ENCODE results near the gene ALK.

The ALK gene

DNA sequence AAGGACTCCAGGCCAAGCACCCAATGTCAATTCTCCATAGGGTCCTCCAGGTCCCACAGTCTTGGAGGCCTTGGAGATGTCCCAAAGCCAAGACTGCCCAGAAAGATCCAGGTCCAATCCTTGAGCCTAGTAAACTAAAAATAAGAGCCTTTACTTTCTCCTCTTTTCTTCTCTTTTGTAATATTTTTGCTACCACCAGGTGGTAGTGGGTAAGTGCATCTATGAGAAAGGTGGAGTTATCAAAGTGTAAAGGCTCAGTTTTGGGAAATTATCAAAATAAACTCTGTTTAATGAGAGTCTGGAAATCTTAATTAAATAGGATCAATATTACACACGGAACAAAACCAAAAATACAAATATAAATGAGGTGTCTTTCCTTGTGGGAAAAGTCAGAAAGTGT is 276.4 kb downstream of the ALK start:
- Histone ChIP-seq H3K27me3 (ENCODE audit: control insufficient read depth in 3 of 3, insufficient read depth in 3 of 3, low read depth in 1 of 3, low read length in 3 of 3) (no peaks in the 10 kb centered on the region), H4K91ac (ENCODE audit: low read depth, low read length, poor library complexity) (no peak overlapping the region), H2BK120ac (ENCODE audit: low read depth, low read length) (no peak overlapping the region), H2BK5ac (ENCODE audit: low read length) (no peak overlapping the region), H3K79me1 (ENCODE audit: low read depth, low read length) (no peaks in the 10 kb centered on the region), H2AK5ac (ENCODE audit: low read depth, low read length) (no peak overlapping the region), H2AFZ (ENCODE audit: low read length) (no peak overlapping the region), H3K27ac (replicated peaks; ENCODE audit: low read length) (no peak overlapping the region), H3K4me3 (ENCODE audit: low read length in 2 of 2) (no peak overlapping the region), H3K4me2 (ENCODE audit: insufficient read depth, low read length, poor library complexity, severe bottlenecking) (no peak overlapping the region), H3K18ac (ENCODE audit: low read length) (no peak overlapping the region), H3K23ac (ENCODE audit: low read depth, low read length, poor library complexity) (no peak overlapping the region), H2BK15ac (ENCODE audit: low read length) (no peak overlapping the region), H3K9ac (ENCODE audit: low read depth, low read length, poor library complexity) (no peak overlapping the region), H3K9me3 (replicated peaks in 1 of 2; ENCODE audit: control insufficient read depth in 2 of 2, insufficient read depth in 1 of 2, low read depth in 1 of 2, low read length in 2 of 2) (peaks cover 0 to 14% of the 10 kb centered on the region in 2 donors), H4K8ac (ENCODE audit: low read depth, low read length) (no peak overlapping the region), H3K4me1 (ENCODE audit: control insufficient read depth in 2 of 2, insufficient read depth in 1 of 2, low read depth in 1 of 2, low read length in 2 of 2) (peaks cover 0 to 5% of the 10 kb centered on the region in 2 donors), H3K36me3 (replicated peaks in 1 of 2; ENCODE audit: control insufficient read depth in 2 of 2, insufficient read depth in 2 of 2, low read length in 2 of 2) (no peaks in the 10 kb centered on the region), H3K4ac (ENCODE audit: low read length) (no peak overlapping the region), H3K14ac (ENCODE audit: low read length) (no peak overlapping the region), H2BK12ac (ENCODE audit: low read length) (no peak overlapping the region)
- WGBS, 2 donors (ENCODE audit: extremely low coverage in 2 of 2, insufficient read length in 2 of 2, insufficient replicate concordance in 1 of 2) = no CpG with 5 or more reads among the region's 1 CpG
- DNase-seq (ENCODE audit: low spot score) = no peak

- no peak overlapping the region for H2BK15ac ChIP-seq (ENCODE audit: low read length)
- H4K8ac ChIP-seq (ENCODE audit: low read depth, low read length) = no peak overlapping the region
- H3K9ac ChIP-seq (ENCODE audit: low read depth, low read length, poor library complexity) = no peak overlapping the region
- no peak overlapping the region for H2BK5ac ChIP-seq (ENCODE audit: low read length)
- no peak overlapping the region for H2AFZ ChIP-seq (ENCODE audit: low read length)
- no peak overlapping the region for H3K23ac ChIP-seq (ENCODE audit: low read depth, low read length, poor library complexity)
- no peak overlapping the region for H3K4me3 ChIP-seq (ENCODE audit: low read length in 2 of 2)
- H3K4me2 ChIP-seq (ENCODE audit: insufficient read depth, low read length, poor library complexity, severe bottlenecking) = no peak overlapping the region
- H3K4me1 ChIP-seq (ENCODE audit: control insufficient read depth in 2 of 2, insufficient read depth in 1 of 2, low read depth in 1 of 2, low read length in 2 of 2) = peaks cover 0 to 5% of the 10 kb centered on the region in 2 donors
- no peak overlapping the region for H3K4ac ChIP-seq (ENCODE audit: low read length)
- H2BK120ac ChIP-seq (ENCODE audit: low read depth, low read length) = no peak overlapping the region
- H3K27me3 ChIP-seq (ENCODE audit: control insufficient read depth in 3 of 3, insufficient read depth in 3 of 3, low read depth in 1 of 3, low read length in 3 of 3) = no peaks in the 10 kb centered on the region
- DNase-seq (ENCODE audit: low spot score) = no peak
- H3K18ac ChIP-seq (ENCODE audit: low read length) = no peak overlapping the region
- no peak overlapping the region for H2BK12ac ChIP-seq (ENCODE audit: low read length)
- peaks cover 0 to under 1% of the 10 kb centered on the region in 2 donors for H3K9me3 ChIP-seq (replicated peaks in 1 of 2; ENCODE audit: control insufficient read depth in 2 of 2, insufficient read depth in 1 of 2, low read depth in 1 of 2, low read length in 2 of 2)
- H3K14ac ChIP-seq (ENCODE audit: low read length) = no peak overlapping the region
- no peaks in the 10 kb centered on the region for H3K36me3 ChIP-seq (replicated peaks in 1 of 2; ENCODE audit: control insufficient read depth in 2 of 2, insufficient read depth in 2 of 2, low read length in 2 of 2)
- H2AK5ac ChIP-seq (ENCODE audit: low read depth, low read length) = no peak overlapping the region
- H3K27ac ChIP-seq (replicated peaks; ENCODE audit: low read length) = no peak overlapping the region
- no peak overlapping the region for H4K91ac ChIP-seq (ENCODE audit: low read depth, low read length, poor library complexity)
- H3K79me1 ChIP-seq (ENCODE audit: low read depth, low read length) = no peaks in the 10 kb centered on the region
These were observed 278.2 kb downstream of the ALK start for GRCh38 chr2:29643196-29643595.

GRCh38 chr2:29640360-29640759 is 281.0 kb downstream of the ALK start:
- no CpG with 5 or more reads among the region's 5 CpGs for WGBS, 2 donors (ENCODE audit: extremely low coverage in 2 of 2, insufficient read length in 2 of 2, insufficient replicate concordance in 1 of 2)
- no peak for DNase-seq (ENCODE audit: low spot score)
- Histone ChIP-seq H3K14ac (ENCODE audit: low read length) (no peak overlapping the region), H2BK15ac (ENCODE audit: low read length) (no peak overlapping the region), H3K4me3 (ENCODE audit: low read length in 2 of 2) (no peak overlapping the region), H3K36me3 (replicated peaks in 1 of 2; ENCODE audit: control insufficient read depth in 2 of 2, insufficient read depth in 2 of 2, low read length in 2 of 2) (no peaks in the 10 kb centered on the region), H3K9ac (ENCODE audit: low read depth, low read length, poor library complexity) (no peak overlapping the region), H2AFZ (ENCODE audit: low read length) (no peak overlapping the region), H3K23ac (ENCODE audit: low read depth, low read length, poor library complexity) (no peak overlapping the region), H2BK5ac (ENCODE audit: low read length) (no peak overlapping the region), H2BK120ac (ENCODE audit: low read depth, low read length) (no peak overlapping the region), H3K79me1 (ENCODE audit: low read depth, low read length) (no peaks in the 10 kb centered on the region), H2BK12ac (ENCODE audit: low read length) (no peak overlapping the region), H3K4me1 (ENCODE audit: control insufficient read depth in 2 of 2, insufficient read depth in 1 of 2, low read depth in 1 of 2, low read length in 2 of 2) (peaks cover 0 to 5% of the 10 kb centered on the region in 2 donors), H2AK5ac (ENCODE audit: low read depth, low read length) (no peak overlapping the region), H3K27ac (replicated peaks; ENCODE audit: low read length) (no peak overlapping the region), H3K27me3 (ENCODE audit: control insufficient read depth in 3 of 3, insufficient read depth in 3 of 3, low read depth in 1 of 3, low read length in 3 of 3) (no peaks in the 10 kb centered on the region), H3K4ac (ENCODE audit: low read length) (no peak overlapping the region), H3K18ac (ENCODE audit: low read length) (no peak overlapping the region), H4K91ac (ENCODE audit: low read depth, low read length, poor library complexity) (no peak overlapping the region), H3K4me2 (ENCODE audit: insufficient read depth, low read length, poor library complexity, severe bottlenecking) (no peak overlapping the region), H4K8ac (ENCODE audit: low read depth, low read length) (no peak overlapping the region), H3K9me3 (replicated peaks in 1 of 2; ENCODE audit: control insufficient read depth in 2 of 2, insufficient read depth in 1 of 2, low read depth in 1 of 2, low read length in 2 of 2) (peaks cover 0 to 5% of the 10 kb centered on the region in 2 donors)

- Histone ChIP-seq H3K79me1 (ENCODE audit: low read depth, low read length) (no peaks in the 10 kb centered on the region), H2BK15ac (ENCODE audit: low read length) (no peak overlapping the region), H2AK5ac (ENCODE audit: low read depth, low read length) (no peak overlapping the region), H2BK12ac (ENCODE audit: low read length) (no peak overlapping the region), H3K4me3 (ENCODE audit: low read length in 2 of 2) (no peak overlapping the region), H2BK5ac (ENCODE audit: low read length) (no peak overlapping the region), H3K4me1 (ENCODE audit: control insufficient read depth in 2 of 2, insufficient read depth in 1 of 2, low read depth in 1 of 2, low read length in 2 of 2) (peaks cover 0 to 5% of the 10 kb centered on the region in 2 donors), H4K8ac (ENCODE audit: low read depth, low read length) (no peak overlapping the region), H3K9ac (ENCODE audit: low read depth, low read length, poor library complexity) (no peak overlapping the region), H3K18ac (ENCODE audit: low read length) (no peak overlapping the region), H3K27me3 (ENCODE audit: control insufficient read depth in 3 of 3, insufficient read depth in 3 of 3, low read depth in 1 of 3, low read length in 3 of 3) (no peaks in the 10 kb centered on the region), H3K27ac (replicated peaks; ENCODE audit: low read length) (no peak overlapping the region), H3K9me3 (replicated peaks in 1 of 2; ENCODE audit: control insufficient read depth in 2 of 2, insufficient read depth in 1 of 2, low read depth in 1 of 2, low read length in 2 of 2) (peaks cover 0 to 8% of the 10 kb centered on the region in 2 donors), H3K4ac (ENCODE audit: low read length) (no peak overlapping the region), H4K91ac (ENCODE audit: low read depth, low read length, poor library complexity) (no peak overlapping the region), H3K36me3 (replicated peaks in 1 of 2; ENCODE audit: control insufficient read depth in 2 of 2, insufficient read depth in 2 of 2, low read length in 2 of 2) (no peaks in the 10 kb centered on the region), H2AFZ (ENCODE audit: low read length) (no peak overlapping the region), H3K23ac (ENCODE audit: low read depth, low read length, poor library complexity) (no peak overlapping the region), H3K4me2 (ENCODE audit: insufficient read depth, low read length, poor library complexity, severe bottlenecking) (no peak overlapping the region), H2BK120ac (ENCODE audit: low read depth, low read length) (no peak overlapping the region), H3K14ac (ENCODE audit: low read length) (no peak overlapping the region)
- no CpG with 5 or more reads among the region's 2 CpGs for WGBS, 2 donors (ENCODE audit: extremely low coverage in 2 of 2, insufficient read length in 2 of 2, insufficient replicate concordance in 1 of 2)
- no peak for DNase-seq (ENCODE audit: low spot score)
These were observed 282.7 kb downstream of the ALK start for GRCh38 chr2:29638641-29639040.

All from neuronal stem cell (in vitro differentiated cells).